Transverse colon (tissue), 4 donors: ENCODE measurements around the gene SLC35F3.

Source experiments
- EP300 ChIP-seq: sonication (generic); formaldehyde crosslinking; IDR thresholded peaks from one replicate; pipeline ENCODE4 v1.6.1; 2017; ENCODE audit warnings: antibody characterized with exemption, low read depth
- POLR2A ChIP-seq: fragments of 450-650 bp; IDR thresholded peaks from one replicate; pipeline ENCODE4 v1.6.1; 2016; ENCODE audit warnings: antibody characterized with exemption, mild to moderate bottlenecking, moderate library complexity
- POLR2AphosphoS5 ChIP-seq, 3 donors: sonication (generic); formaldehyde crosslinking; IDR thresholded peaks; one replicate each; pipeline ENCODE4 v1.6.1; 2016; ENCODE audit warnings: antibody characterized with exemption in 3 of 3
- TF ChIP-seq, protein P1 (sequence below), 5 experiments: fragments of 200-600 bp in 3 of 5; fragments of 450-650 bp in 2 of 5; sonication (generic) in 3 of 5; IDR thresholded peaks; 1 replicate in 2 of 5; 2 replicates in 3 of 5; pipeline ENCODE4 v1.5.1; 2016 to 2017; ENCODE audit warnings: antibody characterized with exemption in 5 of 5, inconsistent platforms in 3 of 5, mild to moderate bottlenecking in 2 of 5, moderate library complexity in 1 of 5

DNA sequence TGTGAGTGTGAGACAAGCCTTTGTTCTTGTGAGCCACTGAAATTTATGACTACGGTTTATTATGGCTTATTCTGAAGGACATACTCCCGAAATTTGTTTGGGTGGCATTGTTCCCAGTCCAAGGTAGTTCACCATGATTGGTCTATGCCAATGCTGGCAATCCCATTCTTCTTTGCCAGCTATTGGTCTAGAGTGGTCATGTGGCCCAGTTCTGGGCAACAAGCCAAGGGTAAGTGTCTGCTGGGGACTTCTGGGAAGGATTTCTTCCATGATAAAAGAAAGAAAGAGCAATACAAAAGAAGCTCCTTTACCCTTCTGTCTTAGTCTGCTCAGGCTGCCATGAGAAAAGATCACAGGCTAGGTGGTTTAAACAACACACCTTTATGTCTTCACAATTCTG, 201.6 kb downstream of the SLC35F3 start:
- no peak for TF ChIP-seq POLR2A
- TF ChIP-seq, protein P1, sequence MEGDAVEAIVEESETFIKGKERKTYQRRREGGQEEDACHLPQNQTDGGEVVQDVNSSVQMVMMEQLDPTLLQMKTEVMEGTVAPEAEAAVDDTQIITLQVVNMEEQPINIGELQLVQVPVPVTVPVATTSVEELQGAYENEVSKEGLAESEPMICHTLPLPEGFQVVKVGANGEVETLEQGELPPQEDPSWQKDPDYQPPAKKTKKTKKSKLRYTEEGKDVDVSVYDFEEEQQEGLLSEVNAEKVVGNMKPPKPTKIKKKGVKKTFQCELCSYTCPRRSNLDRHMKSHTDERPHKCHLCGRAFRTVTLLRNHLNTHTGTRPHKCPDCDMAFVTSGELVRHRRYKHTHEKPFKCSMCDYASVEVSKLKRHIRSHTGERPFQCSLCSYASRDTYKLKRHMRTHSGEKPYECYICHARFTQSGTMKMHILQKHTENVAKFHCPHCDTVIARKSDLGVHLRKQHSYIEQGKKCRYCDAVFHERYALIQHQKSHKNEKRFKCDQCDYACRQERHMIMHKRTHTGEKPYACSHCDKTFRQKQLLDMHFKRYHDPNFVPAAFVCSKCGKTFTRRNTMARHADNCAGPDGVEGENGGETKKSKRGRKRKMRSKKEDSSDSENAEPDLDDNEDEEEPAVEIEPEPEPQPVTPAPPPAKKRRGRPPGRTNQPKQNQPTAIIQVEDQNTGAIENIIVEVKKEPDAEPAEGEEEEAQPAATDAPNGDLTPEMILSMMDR (IDR thresholded peaks at IDR 0.05) = no peak
- no peak for TF ChIP-seq POLR2AphosphoS5 (IDR thresholded peaks at IDR 0.05)
- TF ChIP-seq EP300 = no peak
